ENCODE data around the gene FRAT1. TPM values are rescaled to one million over a fixed set of nuclear protein-coding genes. Genes with fewer than 3 reads are reported as not detected.
A peak's percentile ranks its signal among the peaks of the same experiment; 100 is the strongest.

The FRAT1 gene
- total and polyA plus RNA-seq, 2 of the 13 experiments (the other 11 are each of a cell fraction or from before 2014, with no cell fraction given), result 1.7 to 2.3 TPM

DNA sequence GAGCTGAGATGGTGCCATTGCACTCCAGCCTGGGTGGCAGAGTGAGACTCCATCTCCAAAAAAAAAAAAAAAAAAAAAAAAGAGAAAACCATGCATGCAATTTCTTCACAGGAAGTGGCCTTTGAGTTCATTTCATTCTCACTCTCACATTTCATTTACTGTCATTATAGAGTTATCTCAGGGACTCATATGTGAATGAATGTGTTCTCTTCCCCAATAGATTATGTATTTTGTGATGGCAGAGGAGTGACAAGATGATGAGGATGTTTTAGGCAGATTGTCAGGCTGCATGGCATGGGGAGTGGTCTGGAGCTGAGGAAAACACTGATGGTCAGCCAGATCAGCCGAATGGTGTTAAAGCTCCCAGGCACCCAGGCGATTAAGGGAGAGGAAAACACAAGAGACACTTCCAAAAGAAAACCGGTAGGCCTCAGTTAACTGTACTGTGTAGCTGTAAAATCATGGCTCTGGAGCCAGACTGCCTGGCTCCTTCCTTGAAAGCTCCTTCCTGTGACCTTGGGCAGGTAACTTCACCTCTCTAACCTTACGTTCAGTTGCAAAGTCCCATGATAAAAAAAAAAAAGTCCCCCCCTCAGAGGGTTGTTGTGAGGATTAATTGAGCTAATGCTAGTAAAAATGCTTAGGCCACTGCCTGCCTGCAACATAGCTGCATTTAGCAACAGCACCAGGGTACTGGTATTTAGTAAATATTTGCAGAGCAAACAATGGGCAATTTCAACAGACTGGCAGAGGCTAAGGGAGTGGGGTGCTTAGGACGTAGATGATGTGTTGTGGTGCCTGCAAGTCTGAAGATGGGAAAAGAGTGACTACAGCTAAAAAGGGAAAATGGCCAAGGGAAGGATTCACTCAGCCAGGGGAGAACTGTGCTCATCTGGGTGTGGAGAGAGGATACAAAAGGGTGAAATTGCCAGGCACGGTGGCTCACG lies 8.6 kb downstream of the FRAT1 start (continued):
- TF ChIP-seq TBL1XR1 (IDR thresholded peaks at IDR 0.05; ENCODE audit: borderline replicate concordance, low read length, partially characterized antibody), result peak; percentile 85
- TF ChIP-seq EHMT2 (IDR thresholded peaks at IDR 0.05; ENCODE audit: borderline replicate concordance, low read depth, low read length), result peak; percentile 31; the same call in 1 of the 2 replicates
- peak; percentile 89 for TF ChIP-seq FOSL2 (CRISPR knock-in tag; IDR thresholded peaks at IDR 0.05)
- peak; percentile 62 for TF ChIP-seq NR2F6 (IDR thresholded peaks at IDR 0.05)
- peak; percentile 78 for TF ChIP-seq NR2F6 (CRISPR knock-in tag; IDR thresholded peaks at IDR 0.05)
- TF ChIP-seq POLR2AphosphoS5 (IDR thresholded peaks at IDR 0.05; ENCODE audit: low read depth, low read length), result 0 out of 2 replicates have a peak, but pooled peaks have one; percentile 36
- 0 out of 2 replicates have a peak, but pooled peaks have one; percentile 60 for TF ChIP-seq MEIS2 (CRISPR knock-in tag; IDR thresholded peaks at IDR 0.05)
- peak; percentile 78 for TF ChIP-seq HMG20B (CRISPR knock-in tag; conservative IDR thresholded peaks at IDR 0.05)
- no peak for TF ChIP-seq PAX8 (CRISPR knock-in tag; IDR thresholded peaks at IDR 0.05; ENCODE audit: borderline replicate concordance)
- TF ChIP-seq MZF1 (CRISPR knock-in tag; IDR thresholded peaks at IDR 0.05; ENCODE audit: borderline replicate concordance), result no peak
- TF ChIP-seq ZNF264 (CRISPR knock-in tag; IDR thresholded peaks at IDR 0.05), result peak; percentile 64; the same call in 1 of the 2 replicates
- TF ChIP-seq, protein P1, sequence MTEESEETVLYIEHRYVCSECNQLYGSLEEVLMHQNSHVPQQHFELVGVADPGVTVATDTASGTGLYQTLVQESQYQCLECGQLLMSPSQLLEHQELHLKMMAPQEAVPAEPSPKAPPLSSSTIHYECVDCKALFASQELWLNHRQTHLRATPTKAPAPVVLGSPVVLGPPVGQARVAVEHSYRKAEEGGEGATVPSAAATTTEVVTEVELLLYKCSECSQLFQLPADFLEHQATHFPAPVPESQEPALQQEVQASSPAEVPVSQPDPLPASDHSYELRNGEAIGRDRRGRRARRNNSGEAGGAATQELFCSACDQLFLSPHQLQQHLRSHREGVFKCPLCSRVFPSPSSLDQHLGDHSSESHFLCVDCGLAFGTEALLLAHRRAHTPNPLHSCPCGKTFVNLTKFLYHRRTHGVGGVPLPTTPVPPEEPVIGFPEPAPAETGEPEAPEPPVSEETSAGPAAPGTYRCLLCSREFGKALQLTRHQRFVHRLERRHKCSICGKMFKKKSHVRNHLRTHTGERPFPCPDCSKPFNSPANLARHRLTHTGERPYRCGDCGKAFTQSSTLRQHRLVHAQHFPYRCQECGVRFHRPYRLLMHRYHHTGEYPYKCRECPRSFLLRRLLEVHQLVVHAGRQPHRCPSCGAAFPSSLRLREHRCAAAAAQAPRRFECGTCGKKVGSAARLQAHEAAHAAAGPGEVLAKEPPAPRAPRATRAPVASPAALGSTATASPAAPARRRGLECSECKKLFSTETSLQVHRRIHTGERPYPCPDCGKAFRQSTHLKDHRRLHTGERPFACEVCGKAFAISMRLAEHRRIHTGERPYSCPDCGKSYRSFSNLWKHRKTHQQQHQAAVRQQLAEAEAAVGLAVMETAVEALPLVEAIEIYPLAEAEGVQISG (CRISPR knock-in tag; IDR thresholded peaks at IDR 0.05), result peak; percentile 62
- TF ChIP-seq, protein P2, sequence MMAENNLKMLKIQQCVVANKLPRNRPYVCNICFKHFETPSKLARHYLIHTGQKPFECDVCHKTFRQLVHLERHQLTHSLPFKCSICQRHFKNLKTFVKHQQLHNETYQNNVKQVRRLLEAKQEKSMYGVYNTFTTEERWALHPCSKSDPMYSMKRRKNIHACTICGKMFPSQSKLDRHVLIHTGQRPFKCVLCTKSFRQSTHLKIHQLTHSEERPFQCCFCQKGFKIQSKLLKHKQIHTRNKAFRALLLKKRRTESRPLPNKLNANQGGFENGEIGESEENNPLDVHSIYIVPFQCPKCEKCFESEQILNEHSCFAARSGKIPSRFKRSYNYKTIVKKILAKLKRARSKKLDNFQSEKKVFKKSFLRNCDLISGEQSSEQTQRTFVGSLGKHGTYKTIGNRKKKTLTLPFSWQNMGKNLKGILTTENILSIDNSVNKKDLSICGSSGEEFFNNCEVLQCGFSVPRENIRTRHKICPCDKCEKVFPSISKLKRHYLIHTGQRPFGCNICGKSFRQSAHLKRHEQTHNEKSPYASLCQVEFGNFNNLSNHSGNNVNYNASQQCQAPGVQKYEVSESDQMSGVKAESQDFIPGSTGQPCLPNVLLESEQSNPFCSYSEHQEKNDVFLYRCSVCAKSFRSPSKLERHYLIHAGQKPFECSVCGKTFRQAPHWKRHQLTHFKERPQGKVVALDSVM (CRISPR knock-in tag; IDR thresholded peaks at IDR 0.05), result 0 out of 2 replicates have a peak, but pooled peaks have one; percentile 16
- TF ChIP-seq, protein P3, sequence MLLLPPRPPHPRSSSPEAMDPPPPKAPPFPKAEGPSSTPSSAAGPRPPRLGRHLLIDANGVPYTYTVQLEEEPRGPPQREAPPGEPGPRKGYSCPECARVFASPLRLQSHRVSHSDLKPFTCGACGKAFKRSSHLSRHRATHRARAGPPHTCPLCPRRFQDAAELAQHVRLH (CRISPR knock-in tag; IDR thresholded peaks at IDR 0.05; ENCODE audit: borderline replicate concordance, low read depth), result peak; percentile 78; the same call in 1 of the 2 replicates
- peak; percentile 70; the same call in 1 of the 2 replicates for TF ChIP-seq GATAD1 (CRISPR knock-in tag; IDR thresholded peaks at IDR 0.05)
- TF ChIP-seq SOX6 (IDR thresholded peaks at IDR 0.05), result no peak
- peak; percentile 86 for TF ChIP-seq SOX6 (CRISPR knock-in tag; IDR thresholded peaks at IDR 0.05)
- no peak for TF ChIP-seq ZSCAN31 (CRISPR knock-in tag; IDR thresholded peaks at IDR 0.05; ENCODE audit: low read depth)
- peak; percentile 54; the same call in 1 of the 2 replicates for TF ChIP-seq ZNF746 (CRISPR knock-in tag; IDR thresholded peaks at IDR 0.05)
- 0 out of 2 replicates have a peak, but pooled peaks have one; percentile 26 for TF ChIP-seq RARG (CRISPR knock-in tag; IDR thresholded peaks at IDR 0.05; ENCODE audit: low read depth)
- TF ChIP-seq, protein P4, sequence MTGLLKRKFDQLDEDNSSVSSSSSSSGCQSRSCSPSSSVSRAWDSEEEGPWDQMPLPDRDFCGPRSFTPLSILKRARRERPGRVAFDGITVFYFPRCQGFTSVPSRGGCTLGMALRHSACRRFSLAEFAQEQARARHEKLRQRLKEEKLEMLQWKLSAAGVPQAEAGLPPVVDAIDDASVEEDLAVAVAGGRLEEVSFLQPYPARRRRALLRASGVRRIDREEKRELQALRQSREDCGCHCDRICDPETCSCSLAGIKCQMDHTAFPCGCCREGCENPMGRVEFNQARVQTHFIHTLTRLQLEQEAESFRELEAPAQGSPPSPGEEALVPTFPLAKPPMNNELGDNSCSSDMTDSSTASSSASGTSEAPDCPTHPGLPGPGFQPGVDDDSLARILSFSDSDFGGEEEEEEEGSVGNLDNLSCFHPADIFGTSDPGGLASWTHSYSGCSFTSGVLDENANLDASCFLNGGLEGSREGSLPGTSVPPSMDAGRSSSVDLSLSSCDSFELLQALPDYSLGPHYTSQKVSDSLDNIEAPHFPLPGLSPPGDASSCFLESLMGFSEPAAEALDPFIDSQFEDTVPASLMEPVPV (CRISPR knock-in tag; IDR thresholded peaks at IDR 0.05), result peak; percentile 38; the same call in 1 of the 2 replicates
- TF ChIP-seq ZNF749 (CRISPR knock-in tag; IDR thresholded peaks at IDR 0.05; ENCODE audit: borderline replicate concordance), result peak; percentile 27; the same call in 1 of the 2 replicates
- no peak for TF ChIP-seq ZNF530 (CRISPR knock-in tag; IDR thresholded peaks at IDR 0.05; ENCODE audit: low read depth)

Measured in HepG2 (cell line).